GM18861 (cell line): Measurements from ENCODE around the gene CAV1.
"Not testable (repeated sequence)": the region's sequence is repeated elsewhere in the genome, so short reads cannot be mapped to it uniquely, and the experiment has no call there.

Experiments
- ATAC-seq: cut with Tn5 transposase; IDR thresholded peaks from one replicate; pipeline ENCODE4 v1.9.1; 2021; ENCODE audit not compliant: unreplicated experiment

Gene CAV1, protein sequence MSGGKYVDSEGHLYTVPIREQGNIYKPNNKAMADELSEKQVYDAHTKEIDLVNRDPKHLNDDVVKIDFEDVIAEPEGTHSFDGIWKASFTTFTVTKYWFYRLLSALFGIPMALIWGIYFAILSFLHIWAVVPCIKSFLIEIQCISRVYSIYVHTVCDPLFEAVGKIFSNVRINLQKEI

DNA sequence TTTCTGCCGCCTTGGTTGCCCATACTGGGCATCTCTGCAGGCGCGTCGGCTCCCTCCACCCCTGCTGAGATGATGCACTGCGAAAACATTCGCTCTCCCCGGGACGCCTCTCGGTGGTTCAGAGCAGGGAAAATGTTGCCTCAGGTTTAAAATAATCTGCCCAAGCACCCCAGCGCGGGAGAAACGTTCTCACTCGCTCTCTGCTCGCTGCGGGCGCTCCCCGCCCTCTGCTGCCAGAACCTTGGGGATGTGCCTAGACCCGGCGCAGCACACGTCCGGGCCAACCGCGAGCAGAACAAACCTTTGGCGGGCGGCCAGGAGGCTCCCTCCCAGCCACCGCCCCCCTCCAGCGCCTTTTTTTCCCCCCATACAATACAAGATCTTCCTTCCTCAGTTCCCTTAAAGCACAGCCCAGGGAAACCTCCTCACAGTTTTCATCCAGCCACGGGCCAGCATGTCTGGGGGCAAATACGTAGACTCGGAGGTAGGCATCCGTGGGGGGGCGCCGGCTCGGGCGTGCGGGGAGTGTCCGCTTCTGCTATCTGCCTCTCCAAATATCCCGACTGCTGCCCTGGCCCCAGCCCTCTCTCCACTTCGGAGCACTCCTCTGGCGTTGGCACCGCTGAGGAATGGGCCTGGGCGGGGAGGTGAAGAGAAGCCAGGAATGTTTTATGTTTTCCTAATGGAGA lies at the start of gene CAV1:
Gene CAV1 (plus strand): TSS at position 428 of the 689 bp plus-strand sequence. CDS start 27 bp downstream, at position 455.
- ATAC-seq = peak; percentile 28

DNA sequence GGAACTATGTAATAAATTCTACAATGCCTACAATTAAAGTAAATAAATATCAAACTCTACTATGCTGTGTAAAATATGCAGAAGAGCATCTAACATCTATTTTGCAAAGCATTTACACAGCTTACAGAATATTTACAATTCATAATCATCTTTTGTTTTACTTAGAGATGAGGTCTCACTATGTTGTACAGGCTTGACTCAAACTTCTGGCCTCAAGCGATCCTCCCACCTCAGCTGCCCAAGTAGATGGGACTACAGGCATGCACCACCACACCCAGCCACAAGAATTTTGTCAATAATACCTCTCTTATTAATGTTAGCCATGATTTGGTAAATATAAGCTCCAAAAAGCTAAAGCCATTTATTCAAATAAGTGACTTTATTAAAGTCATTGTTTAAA lies 47.2 kb upstream of the CAV1 start:
- ATAC-seq = no peak

DNA sequence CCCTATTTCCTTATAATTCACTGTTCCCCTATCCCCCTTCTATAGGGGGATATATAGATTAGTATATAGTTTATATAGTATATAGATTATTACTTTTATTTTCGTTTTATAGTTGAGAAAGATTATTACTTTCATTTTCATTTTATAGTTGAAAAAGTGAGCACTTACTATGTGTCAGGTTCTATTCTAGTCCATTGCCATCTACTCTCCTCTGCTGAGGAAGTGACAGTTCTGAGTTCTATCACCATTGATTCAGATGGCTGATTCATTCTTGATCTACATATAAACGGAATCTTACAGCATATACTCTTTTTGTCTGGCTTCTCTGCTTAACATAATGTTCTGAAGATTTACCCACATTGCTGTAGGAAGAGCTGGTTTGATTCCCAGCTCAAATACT lies 46.0 kb upstream of the CAV1 start:
- ATAC-seq = no peak

DNA sequence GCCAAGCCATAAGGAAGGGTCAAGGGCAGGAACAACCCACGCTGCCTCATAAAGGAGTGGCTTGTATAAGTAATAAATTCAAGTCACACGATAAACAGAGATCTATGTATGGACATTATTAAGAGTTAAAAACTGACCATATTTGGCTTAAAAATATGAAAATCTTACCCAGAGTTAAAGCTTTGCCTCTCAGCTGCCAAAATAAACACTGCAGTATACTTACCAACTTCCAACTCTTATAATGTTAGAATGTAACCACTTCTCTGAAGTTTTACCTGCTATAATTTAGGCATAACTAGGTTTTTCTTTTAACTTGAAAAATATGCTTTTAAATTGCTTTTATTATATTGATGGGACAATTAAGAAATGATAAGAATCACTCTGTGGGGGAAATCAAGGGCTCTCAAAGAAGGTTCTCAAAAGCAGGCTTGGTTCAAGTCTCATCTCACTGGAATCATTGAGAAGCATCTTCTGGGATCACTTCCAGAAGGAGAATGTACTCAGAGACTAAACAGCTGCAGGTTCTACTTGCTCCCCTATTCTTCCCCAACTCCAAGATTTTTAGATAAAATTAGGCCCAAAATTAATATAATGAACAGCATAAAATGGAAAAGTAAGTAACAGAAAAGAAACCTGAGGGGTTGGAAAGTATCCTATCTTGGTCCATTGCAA lies 41.4 kb upstream of the CAV1 start:
- ATAC-seq = no peak

DNA sequence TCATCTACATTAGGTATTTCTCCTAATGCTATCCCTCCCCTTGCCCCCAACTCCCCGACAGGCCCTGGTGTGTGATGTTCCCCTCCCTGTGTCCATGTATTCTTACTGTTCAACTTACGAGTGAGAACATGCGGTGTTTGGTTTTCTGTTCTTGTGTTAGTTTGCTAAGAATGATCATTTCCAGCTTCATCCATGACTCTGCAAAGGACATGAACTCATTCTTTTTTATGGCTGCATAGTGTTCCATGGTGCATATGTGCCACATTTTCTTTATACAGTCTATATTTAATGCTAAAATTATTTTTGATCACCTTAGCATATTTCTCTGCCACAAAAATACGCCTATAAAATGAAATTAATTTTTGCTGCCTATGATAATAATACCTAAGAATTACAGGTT lies 40.4 kb upstream of the CAV1 start:
- ATAC-seq = not testable (repeated sequence)

DNA sequence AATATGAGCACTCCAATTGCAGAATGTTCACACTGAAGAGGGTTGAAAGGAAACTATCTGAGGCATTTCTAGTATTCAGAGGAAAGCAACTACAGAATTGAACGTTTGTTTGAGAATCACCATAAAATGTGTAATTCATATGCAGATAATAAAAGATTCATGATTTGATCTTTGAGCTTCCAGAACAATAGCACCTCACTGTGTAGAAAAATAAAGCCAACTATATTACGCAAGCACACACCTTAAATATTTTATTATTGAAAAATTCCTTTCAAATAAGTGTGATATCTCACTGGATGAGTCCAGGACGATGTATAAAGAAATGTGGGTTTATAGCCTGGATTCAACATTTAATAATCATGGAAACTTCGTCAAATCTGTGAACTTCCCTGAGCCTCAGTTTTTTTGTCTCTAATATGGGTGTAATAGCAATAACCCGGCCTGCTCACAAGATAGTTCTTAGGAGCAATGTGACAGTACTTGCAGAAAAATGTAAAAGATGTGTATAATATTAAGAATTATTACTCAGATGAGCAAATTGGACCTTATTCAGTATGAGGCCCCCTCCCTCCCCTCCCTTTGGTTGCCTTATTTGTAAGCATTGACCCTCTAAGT lies 36.8 kb upstream of the CAV1 start:
- no peak for ATAC-seq

DNA sequence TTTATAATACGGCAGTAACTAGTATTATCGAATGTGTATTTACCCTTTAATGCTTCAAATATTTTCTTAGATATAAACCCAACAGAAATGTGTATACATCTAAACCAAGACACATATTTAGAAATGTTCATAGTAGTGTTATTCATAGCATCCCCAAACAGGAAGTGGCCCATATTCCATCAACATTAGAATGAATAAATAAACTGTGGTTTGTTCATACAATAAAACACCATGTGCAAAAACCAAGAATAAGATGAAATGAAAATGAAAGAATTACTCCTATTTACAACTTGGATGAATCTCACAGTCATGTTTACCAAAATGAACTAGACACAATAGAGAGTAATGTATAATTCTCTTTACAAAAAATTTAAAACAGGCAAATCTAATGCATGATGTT lies 34.5 kb upstream of the CAV1 start:
- ATAC-seq = no peak

DNA sequence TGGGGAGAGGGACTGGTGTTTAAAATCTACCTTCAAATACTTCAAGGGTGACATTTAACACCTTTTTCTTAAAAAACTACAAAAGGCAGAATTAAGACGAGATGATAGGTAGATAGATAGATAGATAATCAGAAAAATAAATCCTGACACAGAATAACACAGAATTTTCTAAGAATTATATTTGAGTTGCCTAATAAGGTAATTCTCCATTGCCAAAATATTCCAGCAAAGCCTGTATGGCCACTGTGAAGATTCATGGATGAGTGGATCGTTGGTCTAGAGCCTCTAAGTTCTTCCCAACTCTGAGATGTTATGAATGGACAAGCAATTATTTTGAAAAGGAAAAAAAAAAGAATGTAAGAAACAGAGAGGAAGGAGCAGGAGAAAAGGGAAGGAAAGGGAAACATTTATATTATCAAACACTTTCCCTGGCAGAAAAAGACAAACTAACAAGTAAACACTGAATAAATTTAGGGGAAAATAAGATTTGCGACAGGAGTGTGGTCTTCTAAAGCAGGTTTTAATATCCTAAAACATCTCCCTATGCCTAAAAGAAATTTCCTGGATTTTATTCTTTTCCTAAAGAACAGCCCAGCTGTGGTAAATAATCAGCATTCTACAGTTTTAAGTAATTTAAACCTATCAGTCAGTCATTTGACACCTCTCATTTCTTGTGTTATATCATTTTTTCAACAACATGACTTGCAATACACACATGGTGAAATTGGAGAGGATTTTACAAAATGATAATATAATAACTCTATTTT lies 32.8 kb upstream of the CAV1 start:
- ATAC-seq = no peak

DNA sequence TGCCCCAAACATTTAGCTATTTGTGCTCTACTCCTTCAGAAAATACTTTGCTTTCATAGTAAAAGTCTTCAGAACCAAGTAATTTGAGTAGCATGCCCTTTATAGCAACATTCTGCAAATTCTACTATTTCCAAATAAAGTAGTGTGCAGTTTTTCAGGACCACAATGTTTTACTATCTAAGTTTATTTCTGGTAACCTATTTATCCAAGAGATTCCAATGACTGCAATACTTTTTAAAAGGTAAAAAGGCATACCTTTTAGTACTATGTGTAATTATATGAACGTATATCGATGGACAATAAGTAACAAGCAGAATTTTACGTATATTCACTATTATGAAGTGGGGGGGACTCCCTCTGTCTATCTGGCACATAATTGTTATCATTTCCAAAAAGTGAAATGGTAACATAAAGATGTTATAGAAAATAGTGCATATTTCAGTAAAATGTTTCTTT lies 32.2 kb upstream of the CAV1 start:
- no peak for ATAC-seq

DNA sequence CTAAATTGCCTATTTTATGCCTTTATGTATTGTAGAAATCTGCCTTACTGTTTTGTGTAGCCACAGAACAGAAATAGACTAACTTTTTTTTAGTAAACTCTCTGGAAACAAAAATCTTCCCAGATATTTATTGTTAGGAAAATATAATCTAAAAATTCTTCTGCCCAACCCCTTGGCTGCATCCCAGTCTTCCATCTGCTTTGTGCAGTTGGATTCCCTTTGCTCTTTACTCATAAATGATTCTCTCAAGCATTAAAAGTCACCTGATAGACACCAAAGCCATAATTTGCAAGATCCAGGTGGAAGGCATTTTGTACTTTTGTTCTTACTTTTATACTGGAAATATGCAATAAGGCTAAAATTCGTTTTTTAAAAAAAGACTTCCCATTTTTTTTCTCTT lies 31.4 kb upstream of the CAV1 start:
- no peak for ATAC-seq

DNA sequence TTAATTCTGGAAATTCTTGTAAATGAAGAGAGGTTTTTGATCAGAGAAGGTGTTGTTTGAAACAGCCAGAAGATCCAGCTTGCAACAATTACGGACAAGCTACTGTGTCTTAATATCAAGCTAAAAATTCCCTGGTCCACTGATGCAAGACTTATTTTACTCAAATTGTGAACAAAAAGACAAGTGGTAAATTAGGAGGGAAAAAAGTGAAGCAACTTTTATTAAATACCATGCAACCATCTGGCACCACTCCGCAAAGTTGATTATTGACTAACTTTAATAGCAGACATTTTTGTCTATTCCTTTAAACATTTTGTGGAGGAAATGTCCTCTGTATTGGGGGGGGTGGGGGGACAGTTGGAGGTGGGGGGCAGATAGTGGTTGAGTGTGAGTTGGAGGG lies 30.4 kb upstream of the CAV1 start:
- no peak for ATAC-seq

DNA sequence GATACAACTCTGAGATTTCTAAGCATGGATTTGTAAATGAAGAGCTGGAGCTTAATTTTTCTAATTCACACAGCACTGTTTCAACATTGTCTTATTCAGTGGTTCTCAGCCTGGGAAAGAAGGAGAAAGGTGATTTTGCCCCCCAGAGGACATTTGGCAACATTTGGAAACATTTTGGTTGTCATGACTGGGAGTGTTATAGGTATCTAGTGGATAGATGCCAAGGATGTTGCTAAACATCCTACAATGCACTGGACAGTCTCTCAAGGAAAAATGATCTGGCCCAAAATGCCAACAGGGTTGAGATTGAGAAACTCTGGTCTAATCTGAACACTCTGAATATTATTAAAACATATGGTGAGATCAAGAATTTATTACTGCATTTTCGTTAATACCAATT lies 29.1 kb upstream of the CAV1 start:
- no peak for ATAC-seq

DNA sequence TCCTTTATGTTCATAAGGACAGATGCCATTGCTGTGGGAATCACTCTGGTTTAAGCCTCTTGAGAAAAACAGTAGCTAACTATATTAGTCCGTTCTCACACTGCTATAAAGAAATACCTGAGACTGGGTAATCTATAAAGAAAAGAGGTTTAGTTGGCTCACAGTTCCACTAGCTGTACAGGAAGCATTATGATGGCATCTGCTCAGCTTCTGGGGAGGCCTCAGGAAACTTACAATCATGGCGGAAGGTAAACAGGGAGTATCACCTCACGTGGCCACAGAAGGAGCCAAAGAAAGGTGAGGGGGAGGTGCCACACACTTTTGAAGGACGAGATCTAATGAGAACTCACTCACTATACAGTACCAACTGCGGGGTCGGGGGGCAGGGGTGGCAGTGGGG lies 28.2 kb upstream of the CAV1 start:
- no peak for ATAC-seq

DNA sequence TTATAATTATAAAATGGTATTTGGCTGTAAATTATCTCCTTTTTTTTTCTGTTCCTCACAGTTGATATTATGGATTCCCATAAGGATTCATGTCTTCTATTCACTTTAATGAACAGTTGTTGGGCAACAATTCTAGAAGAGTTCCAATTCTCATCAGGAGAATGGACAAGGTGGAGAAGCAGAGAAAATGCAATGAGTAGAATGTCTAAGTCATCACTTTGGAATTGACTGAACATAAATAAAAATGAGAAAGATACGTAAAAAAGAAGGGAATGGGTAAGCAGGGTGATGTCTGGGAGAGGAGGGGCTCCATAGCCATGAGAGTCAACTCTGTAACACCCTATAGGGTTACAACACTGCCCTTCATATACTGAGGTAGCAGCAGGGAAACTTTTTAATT lies 27.1 kb upstream of the CAV1 start:
- no peak for ATAC-seq

DNA sequence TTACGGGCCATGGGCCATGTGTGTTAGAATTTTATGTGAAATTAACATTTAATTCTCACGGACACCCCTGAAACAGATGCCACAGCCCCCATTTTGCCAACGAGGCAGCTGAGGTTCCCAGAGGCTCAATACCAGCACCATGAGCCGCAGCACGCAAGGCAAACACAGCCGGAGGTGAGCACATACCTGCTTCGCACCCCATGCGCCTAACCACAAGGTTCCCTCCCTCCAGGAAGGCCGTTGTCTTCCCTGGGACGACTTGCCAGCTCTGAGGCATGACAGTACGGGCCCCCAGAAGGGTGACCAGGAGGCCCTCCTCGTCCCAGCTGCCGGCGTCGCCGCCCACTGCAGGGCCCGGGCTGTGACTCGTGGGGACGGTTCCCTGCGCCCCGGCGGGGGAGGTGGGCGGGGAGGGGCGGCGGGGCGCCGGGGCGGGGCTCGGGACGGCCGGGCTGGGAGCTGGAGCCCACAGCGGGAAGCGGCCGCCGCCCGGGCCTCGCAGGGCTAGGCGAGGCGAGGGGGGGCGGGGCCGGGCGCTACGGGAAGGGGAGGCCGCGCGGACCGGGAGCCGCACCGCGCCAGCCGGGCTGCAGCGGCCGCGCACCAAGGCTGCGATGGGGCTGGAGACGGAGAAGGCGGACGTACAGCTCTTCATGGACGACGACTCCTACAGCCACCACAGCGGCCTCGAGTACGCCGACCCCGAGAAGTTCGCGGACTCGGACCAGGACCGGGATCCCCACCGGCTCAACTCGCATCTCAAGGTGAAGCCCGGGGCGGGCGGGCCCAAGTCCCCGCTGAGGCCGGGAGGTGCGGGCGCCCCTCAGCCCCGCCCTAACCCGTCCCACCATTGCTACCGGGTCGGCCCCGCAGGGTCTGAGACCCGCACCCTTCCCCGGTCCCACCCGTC lies 25.4 kb upstream of the CAV1 start, which contains the start of gene CAV2:
Gene CAV2 (plus strand): TSS at position 571 of the 910 bp plus-strand sequence. CDS start 44 bp downstream, at position 615.
- peak; percentile 41 for ATAC-seq

DNA sequence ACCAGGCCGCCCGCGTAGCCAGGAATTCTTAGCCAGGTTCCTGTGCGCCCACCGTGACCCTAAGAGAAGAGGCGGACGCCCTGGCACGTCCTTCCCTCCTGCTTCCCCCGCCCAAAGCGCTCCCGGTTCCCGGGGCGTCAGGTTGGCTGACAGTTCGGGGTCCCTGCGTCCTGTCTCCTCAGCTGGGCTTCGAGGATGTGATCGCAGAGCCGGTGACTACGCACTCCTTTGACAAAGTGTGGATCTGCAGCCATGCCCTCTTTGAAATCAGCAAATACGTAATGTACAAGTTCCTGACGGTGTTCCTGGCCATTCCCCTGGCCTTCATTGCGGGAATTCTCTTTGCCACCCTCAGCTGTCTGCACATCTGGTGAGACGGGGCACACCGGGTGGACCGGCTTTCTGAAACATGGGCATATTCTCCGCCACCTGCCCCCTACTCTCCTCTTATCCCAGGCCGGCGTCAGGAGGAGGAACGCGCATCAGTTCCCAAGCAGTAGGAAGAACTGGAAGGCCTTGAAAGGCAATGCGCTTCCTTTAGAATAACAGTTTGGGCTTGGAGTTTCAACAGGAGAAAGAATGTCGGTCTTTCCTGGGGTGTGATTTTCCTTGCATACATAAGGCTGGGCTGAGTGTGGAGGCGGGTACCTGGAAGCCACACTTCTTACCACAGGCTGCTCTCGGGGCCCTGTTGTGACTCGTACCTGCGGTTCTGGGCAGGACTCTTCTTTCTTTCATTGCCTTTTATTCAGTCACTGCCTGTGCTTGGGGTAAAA lies 24.6 kb upstream of the CAV1 start:
- ATAC-seq = no peak

DNA sequence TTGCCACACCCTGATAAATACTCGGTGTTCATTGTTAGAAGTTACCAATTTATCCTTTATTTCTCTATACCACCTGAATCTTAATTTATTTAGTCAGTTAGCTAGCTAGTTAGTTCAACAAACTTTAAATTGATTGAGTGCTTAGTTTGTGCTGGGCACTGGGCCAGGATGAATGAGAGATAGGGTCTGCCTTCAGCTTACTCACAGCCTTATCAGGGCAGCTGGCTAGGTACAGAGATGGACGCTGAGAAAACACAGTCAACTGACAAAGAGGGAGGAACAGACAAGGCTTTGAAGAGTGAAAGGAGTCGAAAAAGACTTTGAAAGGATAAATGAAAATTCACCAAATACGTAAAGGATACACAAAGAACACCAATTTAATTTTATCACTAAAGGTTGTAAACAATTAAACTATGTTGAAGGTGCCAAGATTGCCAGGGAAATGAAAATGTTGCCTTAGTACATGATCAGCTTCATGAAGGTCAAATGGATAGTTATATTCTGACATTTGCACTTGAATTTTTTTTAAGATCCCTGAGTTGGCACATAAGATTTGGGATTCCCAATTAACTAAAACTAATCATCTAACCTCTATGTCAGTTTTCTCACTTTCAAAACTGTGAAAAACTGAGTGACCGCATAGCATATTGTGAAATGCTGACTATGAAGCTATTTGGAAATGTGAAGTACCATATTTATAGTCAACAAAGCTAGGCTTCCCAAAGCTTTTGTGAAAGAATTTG lies 23.2 kb upstream of the CAV1 start:
- ATAC-seq = no peak
